ENCODE data around the gene CFLAR. TPM values are rescaled to one million over a fixed set of nuclear protein-coding genes. Genes with fewer than 3 reads are reported as not detected.

CFLAR gene
- total and polyA plus RNA-seq, 9 of the 15 experiments (the other 6 are each of a cell fraction or from before 2014, with no cell fraction given): 27.5 to 102 (median 54.0) TPM

- intact Hi-C loops (cut with micrococcal nuclease): no loop called here
- Histone ChIP-seq H3K4me1 (replicated peaks in 1 of 2; ENCODE audit: control insufficient read depth in 2 of 2, insufficient read depth in 2 of 2, low read length in 2 of 2) (peaks cover 0 to under 1% of the 10 kb centered on the region in 2 experiments; a peak in 2 of 5 replicates), H3K4me3 (no peak overlapping the region), H3K9me3 (replicated peaks; ENCODE audit: control insufficient read depth, insufficient read depth, low read depth, low read length) (no peaks in the 10 kb centered on the region), H3K27me3 (ENCODE audit: control insufficient read depth in 2 of 2, insufficient read depth in 2 of 2, low read length in 2 of 2) (no peaks in the 10 kb centered on the region), H3K4me2 (ENCODE audit: insufficient read depth, low read length) (no peak overlapping the region), H3K36me3 (ENCODE audit: control insufficient read depth, insufficient read depth, low read length) (peaks cover 36% of the 10 kb centered on the region), H3K79me2 (ENCODE audit: control insufficient read depth, insufficient read depth, low read length) (no peaks in the 10 kb centered on the region), H3K9me1 (ENCODE audit: control insufficient read depth, insufficient read depth, low read length) (no peaks in the 10 kb centered on the region), H2AFZ (ENCODE audit: low read depth, low read length) (no peak overlapping the region), H3K9ac (ENCODE audit: insufficient read depth in 1 of 2, low read depth in 2 of 2, low read length in 2 of 2) (no peak overlapping the region), H3K27ac (ENCODE audit: extremely low read depth, low read depth, low read length) (no peak overlapping the region), H4K20me1 (replicated peaks; ENCODE audit: control insufficient read depth, insufficient read depth, low read length) (no peaks in the 10 kb centered on the region)
- in situ Hi-C loops (cut with MboI): loop anchor here (25.0 kb wide), 1 partner anchor 1239 kb away; the partner anchor contains the start of genes MAIP1 and TYW5
- ChIA-PET POLR2A (interaction anchor here (1.2 kb wide), 1 partner anchor 10 kb away, joined by 4 read pairs; no protein-coding TSS in a partner anchor), CTCF (ENCODE audit: low intra/inter-chr PET ratio) (no interaction called here)
- BruUV-seq (replicated peaks): no TSS peak
- no peak for DNase-seq (ENCODE audit: extremely low read depth in 1 of 4, low spot score in 3 of 4)
- ATAC-seq: no peak
- no peak for FAIRE-seq
- 64% methylated on average over 7 of the region's 8 CpGs for WGBS (ENCODE audit: insufficient coverage, low coverage, missing lambda C conversion rate)
- TF ChIP-seq, protein P1, sequence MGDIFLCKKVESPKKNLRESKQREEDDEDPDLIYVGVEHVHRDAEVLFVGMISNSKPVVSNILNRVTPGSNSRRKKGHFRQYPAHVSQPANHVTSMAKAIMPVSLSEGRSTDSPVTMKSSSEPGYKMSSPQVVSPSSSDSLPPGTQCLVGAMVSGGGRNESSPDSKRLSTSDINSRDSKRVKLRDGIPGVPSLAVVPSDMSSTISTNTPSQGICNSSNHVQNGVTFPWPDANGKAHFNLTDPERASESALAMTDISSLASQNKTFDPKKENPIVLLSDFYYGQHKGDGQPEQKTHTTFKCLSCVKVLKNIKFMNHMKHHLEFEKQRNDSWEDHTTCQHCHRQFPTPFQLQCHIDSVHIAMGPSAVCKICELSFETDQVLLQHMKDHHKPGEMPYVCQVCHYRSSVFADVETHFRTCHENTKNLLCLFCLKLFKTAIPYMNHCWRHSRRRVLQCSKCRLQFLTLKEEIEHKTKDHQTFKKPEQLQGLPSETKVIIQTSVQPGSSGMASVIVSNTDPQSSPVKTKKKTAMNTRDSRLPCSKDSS (IDR thresholded peaks at IDR 0.05; ENCODE audit: low read depth, partially characterized antibody): no peak
- TF ChIP-seq HSF4 (CRISPR knock-in tag; IDR thresholded peaks at IDR 0.05; ENCODE audit: borderline replicate concordance) (no peak), ZC3H11A (IDR thresholded peaks at IDR 0.05; ENCODE audit: low read depth, low read length) (no peak)
- TF ChIP-seq, protein P2, sequence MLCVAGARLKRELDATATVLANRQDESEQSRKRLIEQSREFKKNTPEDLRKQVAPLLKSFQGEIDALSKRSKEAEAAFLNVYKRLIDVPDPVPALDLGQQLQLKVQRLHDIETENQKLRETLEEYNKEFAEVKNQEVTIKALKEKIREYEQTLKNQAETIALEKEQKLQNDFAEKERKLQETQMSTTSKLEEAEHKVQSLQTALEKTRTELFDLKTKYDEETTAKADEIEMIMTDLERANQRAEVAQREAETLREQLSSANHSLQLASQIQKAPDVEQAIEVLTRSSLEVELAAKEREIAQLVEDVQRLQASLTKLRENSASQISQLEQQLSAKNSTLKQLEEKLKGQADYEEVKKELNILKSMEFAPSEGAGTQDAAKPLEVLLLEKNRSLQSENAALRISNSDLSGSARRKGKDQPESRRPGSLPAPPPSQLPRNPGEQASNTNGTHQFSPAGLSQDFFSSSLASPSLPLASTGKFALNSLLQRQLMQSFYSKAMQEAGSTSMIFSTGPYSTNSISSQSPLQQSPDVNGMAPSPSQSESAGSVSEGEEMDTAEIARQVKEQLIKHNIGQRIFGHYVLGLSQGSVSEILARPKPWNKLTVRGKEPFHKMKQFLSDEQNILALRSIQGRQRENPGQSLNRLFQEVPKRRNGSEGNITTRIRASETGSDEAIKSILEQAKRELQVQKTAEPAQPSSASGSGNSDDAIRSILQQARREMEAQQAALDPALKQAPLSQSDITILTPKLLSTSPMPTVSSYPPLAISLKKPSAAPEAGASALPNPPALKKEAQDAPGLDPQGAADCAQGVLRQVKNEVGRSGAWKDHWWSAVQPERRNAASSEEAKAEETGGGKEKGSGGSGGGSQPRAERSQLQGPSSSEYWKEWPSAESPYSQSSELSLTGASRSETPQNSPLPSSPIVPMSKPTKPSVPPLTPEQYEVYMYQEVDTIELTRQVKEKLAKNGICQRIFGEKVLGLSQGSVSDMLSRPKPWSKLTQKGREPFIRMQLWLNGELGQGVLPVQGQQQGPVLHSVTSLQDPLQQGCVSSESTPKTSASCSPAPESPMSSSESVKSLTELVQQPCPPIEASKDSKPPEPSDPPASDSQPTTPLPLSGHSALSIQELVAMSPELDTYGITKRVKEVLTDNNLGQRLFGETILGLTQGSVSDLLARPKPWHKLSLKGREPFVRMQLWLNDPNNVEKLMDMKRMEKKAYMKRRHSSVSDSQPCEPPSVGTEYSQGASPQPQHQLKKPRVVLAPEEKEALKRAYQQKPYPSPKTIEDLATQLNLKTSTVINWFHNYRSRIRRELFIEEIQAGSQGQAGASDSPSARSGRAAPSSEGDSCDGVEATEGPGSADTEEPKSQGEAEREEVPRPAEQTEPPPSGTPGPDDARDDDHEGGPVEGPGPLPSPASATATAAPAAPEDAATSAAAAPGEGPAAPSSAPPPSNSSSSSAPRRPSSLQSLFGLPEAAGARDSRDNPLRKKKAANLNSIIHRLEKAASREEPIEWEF (CRISPR knock-in tag; IDR thresholded peaks at IDR 0.05): no peak
Measured at GRCh38 chr2:201201371-201201770, 85.4 kb downstream of the CFLAR start.

Measured in K562 (cell line).